Neural cell (in vitro differentiated cells): ENCODE data around the gene SLC2A13.

Source experiments
- EP300 ChIP-seq: fragments of 450-650 bp; conservative IDR thresholded peaks from 2 replicates; pipeline ENCODE4 v1.6.1; 2014; ENCODE audit warnings: antibody characterized with exemption, mild to moderate bottlenecking, moderate library complexity; ENCODE audit not compliant: poor library complexity, severe bottlenecking
- EZH2 ChIP-seq: fragments of 200-600, 300-800 bp; shearing (Covaris generic), sonication (generic); IDR thresholded peaks from 2 replicates; pipeline ENCODE4 v1.6.1; 2014; ENCODE audit warnings: antibody characterized with exemption, low read length, borderline replicate concordance, mild to moderate bottlenecking; ENCODE audit not compliant: insufficient read depth, poor library complexity, severe bottlenecking
- MXI1 ChIP-seq: fragments of 450-650 bp; conservative IDR thresholded peaks from 2 replicates; pipeline ENCODE4 v1.6.1; 2014; ENCODE audit warnings: antibody characterized with exemption, mild to moderate bottlenecking; ENCODE audit not compliant: poor library complexity, severe bottlenecking
- SMC3 ChIP-seq: fragments of 450-650 bp; conservative IDR thresholded peaks from 2 replicates; pipeline ENCODE4 v1.6.1; 2014; ENCODE audit warnings: antibody characterized with exemption, mild to moderate bottlenecking, moderate library complexity; ENCODE audit not compliant: poor library complexity
- TF ChIP-seq, protein P1 (sequence below): fragments of 450-650 bp; IDR thresholded peaks from 2 replicates; pipeline ENCODE4 v1.5.1; 2014; ENCODE audit warnings: antibody characterized with exemption, mild to moderate bottlenecking, moderate library complexity; ENCODE audit not compliant: poor library complexity, severe bottlenecking

DNA sequence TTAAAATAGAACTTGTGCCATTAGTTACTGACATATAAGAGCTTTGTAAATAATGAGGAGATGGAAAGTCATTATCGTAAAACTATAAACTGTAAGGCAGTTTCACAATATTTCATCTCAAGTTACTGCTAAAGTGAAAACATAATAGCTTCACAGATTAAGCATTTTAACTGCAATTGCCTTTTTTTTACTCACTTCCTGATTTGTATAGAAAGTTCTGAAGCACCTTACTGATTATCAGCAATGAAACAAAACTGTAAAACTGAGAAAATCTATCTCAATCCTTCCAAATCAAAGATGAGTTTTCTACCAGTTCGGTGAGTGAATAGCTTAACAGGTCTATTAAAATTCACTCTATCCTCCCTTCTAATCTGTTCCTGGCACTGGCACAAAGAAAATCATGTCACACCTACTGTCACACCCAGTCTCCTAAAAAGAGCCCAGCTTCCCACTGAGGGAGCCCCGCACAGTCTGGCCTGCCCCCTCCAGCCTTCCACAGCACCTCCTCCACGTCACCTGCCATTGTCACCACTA is 324.9 kb downstream of the SLC2A13 start:
- TF ChIP-seq SMC3, result no peak
- TF ChIP-seq, protein P1, sequence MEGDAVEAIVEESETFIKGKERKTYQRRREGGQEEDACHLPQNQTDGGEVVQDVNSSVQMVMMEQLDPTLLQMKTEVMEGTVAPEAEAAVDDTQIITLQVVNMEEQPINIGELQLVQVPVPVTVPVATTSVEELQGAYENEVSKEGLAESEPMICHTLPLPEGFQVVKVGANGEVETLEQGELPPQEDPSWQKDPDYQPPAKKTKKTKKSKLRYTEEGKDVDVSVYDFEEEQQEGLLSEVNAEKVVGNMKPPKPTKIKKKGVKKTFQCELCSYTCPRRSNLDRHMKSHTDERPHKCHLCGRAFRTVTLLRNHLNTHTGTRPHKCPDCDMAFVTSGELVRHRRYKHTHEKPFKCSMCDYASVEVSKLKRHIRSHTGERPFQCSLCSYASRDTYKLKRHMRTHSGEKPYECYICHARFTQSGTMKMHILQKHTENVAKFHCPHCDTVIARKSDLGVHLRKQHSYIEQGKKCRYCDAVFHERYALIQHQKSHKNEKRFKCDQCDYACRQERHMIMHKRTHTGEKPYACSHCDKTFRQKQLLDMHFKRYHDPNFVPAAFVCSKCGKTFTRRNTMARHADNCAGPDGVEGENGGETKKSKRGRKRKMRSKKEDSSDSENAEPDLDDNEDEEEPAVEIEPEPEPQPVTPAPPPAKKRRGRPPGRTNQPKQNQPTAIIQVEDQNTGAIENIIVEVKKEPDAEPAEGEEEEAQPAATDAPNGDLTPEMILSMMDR, result no peak
- TF ChIP-seq EP300, result no peak
- TF ChIP-seq MXI1, result no peak
- TF ChIP-seq EZH2, result no peak
